ENCODE results near the gene DIS3L. TPM values are rescaled to one million over a fixed set of nuclear protein-coding genes. Genes with fewer than 3 reads are reported as not detected.

Gene DIS3L
- total RNA-seq, 1 experiment from 2014 or later: 32.9 TPM

DNA sequence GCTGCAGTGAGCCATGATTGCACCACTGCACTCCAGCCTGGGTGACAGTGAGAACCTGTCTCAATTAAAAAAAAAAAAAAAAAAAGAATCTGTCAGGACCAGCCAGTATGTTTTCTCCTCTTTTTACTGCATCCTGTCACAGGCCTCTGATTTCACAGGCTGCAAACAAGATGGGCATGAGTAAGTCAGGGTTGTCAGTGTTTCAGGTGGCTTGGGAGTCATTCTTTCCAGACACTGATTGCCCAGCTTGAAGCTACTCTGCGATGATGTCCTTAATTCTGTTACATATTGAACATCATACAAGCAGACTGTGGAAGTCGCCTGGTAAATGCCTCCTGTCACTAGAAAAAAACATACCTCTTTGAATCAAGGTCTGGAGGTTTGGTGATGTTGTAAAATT is 18.8 kb downstream of the DIS3L start (continued):
- TF ChIP-seq ZNF416 (CRISPR knock-in tag; IDR thresholded peaks at IDR 0.05): no peak
- no peak for TF ChIP-seq RELA (CRISPR knock-in tag; IDR thresholded peaks at IDR 0.05; ENCODE audit: borderline replicate concordance)
- TF ChIP-seq HMGA2 (CRISPR knock-in tag; IDR thresholded peaks at IDR 0.05): no peak
- no peak for TF ChIP-seq TEAD4 (CRISPR knock-in tag; IDR thresholded peaks at IDR 0.05)

DNA sequence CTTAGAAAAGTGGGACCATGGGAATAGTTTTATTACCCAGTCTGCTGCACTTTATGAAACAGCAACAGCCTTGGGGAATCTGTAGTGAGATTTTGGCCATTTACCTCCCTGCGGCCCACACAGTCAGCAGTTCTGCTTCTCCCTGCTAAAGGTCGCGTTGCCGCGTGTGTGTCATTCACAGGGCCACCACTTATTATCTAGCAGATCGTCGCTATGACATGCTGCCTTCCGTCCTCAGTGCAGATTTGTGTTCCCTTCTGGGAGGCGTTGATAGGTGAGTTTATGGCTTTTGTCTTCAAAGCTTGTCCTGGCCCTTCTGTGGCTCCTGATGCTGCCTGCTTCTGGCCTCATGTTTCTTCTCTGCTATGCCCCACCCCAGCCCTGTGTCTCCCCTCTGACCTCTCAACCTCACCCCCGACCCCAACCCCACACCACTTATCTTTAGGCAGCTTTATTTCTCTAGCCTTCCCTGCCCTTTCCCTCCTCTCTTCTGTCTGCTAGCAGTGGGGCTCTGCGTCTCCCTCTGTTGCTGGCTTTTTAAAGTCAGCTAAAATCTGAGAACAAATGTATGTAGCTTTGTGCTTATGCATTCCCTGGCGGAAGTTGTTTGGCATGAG is 30.1 kb downstream of the DIS3L start:
- ChIA-PET CTCF (interaction anchor here (0.8 kb wide), 1 partner anchor 378 kb away, joined by 3 read pairs; no protein-coding TSS in a partner anchor), POLR2A (no interaction called here)
- H3K27me3 Mint-ChIP-seq (ENCODE audit: low read depth): no peaks in the 10 kb centered on the region
- H3K9me3 Mint-ChIP-seq: no peaks in the 10 kb centered on the region
- peak; percentile 52 for ATAC-seq
- no peak overlapping the region for H3K4me3 Mint-ChIP-seq
- peaks cover 50% of the 10 kb centered on the region for H3K36me3 Mint-ChIP-seq
- no peak for TF ChIP-seq RORB (CRISPR knock-in tag; IDR thresholded peaks at IDR 0.05)
- TF ChIP-seq TEAD4 (CRISPR knock-in tag; IDR thresholded peaks at IDR 0.05): no peak
- TF ChIP-seq PRRX2 (CRISPR knock-in tag; IDR thresholded peaks at IDR 0.05): no peak
- TF ChIP-seq AR (CRISPR knock-in tag; IDR thresholded peaks at IDR 0.05): no peak
- TF ChIP-seq, protein P1, sequence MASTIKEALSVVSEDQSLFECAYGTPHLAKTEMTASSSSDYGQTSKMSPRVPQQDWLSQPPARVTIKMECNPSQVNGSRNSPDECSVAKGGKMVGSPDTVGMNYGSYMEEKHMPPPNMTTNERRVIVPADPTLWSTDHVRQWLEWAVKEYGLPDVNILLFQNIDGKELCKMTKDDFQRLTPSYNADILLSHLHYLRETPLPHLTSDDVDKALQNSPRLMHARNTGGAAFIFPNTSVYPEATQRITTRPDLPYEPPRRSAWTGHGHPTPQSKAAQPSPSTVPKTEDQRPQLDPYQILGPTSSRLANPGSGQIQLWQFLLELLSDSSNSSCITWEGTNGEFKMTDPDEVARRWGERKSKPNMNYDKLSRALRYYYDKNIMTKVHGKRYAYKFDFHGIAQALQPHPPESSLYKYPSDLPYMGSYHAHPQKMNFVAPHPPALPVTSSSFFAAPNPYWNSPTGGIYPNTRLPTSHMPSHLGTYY (CRISPR knock-in tag; IDR thresholded peaks at IDR 0.05): no peak
- no peak for TF ChIP-seq ZNF396 (CRISPR knock-in tag; IDR thresholded peaks at IDR 0.05; ENCODE audit: borderline replicate concordance)
- no peak for TF ChIP-seq ZNF219 (CRISPR knock-in tag; IDR thresholded peaks at IDR 0.05; ENCODE audit: borderline replicate concordance)
- no peak for TF ChIP-seq ETV6 (CRISPR knock-in tag; IDR thresholded peaks at IDR 0.05)
- no peak for TF ChIP-seq NFYB (CRISPR knock-in tag; conservative IDR thresholded peaks at IDR 0.05; ENCODE audit: low read depth)
- peak overlapping the region; percentile 82 for H3K27ac Mint-ChIP-seq
- DNase-seq (ENCODE audit: low spot score): no peak
- H3K4me1 Mint-ChIP-seq: no peaks in the 10 kb centered on the region

- H3K27ac Mint-ChIP-seq: peak overlapping the region; percentile 20
- TF ChIP-seq ZNF532 (CRISPR knock-in tag; IDR thresholded peaks at IDR 0.05; ENCODE audit: borderline replicate concordance) (no peak), CREB1 (CRISPR knock-in tag; IDR thresholded peaks at IDR 0.05) (no peak), HMGA2 (CRISPR knock-in tag; IDR thresholded peaks at IDR 0.05) (no peak), SOX15 (CRISPR knock-in tag; IDR thresholded peaks at IDR 0.05) (no peak), JUN (CRISPR knock-in tag; IDR thresholded peaks at IDR 0.05) (no peak), SP1 (CRISPR knock-in tag; conservative IDR thresholded peaks at IDR 0.05) (no peak), NR1H2 (CRISPR knock-in tag; IDR thresholded peaks at IDR 0.05) (no peak)
- no peak overlapping the region for H3K4me3 Mint-ChIP-seq
- ChIA-PET CTCF (no interaction called here), POLR2A (no interaction called here)
- no peaks in the 10 kb centered on the region for H3K4me1 Mint-ChIP-seq
- no peak for ATAC-seq
- H3K36me3 Mint-ChIP-seq: peaks cover 57% of the 10 kb centered on the region
- no peaks in the 10 kb centered on the region for H3K9me3 Mint-ChIP-seq
- no peaks in the 10 kb centered on the region for H3K27me3 Mint-ChIP-seq (ENCODE audit: low read depth)
- DNase-seq (ENCODE audit: low spot score): no peak
These were observed 32.7 kb downstream of the DIS3L start for GRCh38 chr15:66326051-66326450.
